ENCODE results near the gene PINLYP.

PINLYP gene

GRCh38 chr19:43607238-43608205 is 31.9 kb downstream of the PINLYP start:
- no peak for DNase-seq

- no peak for DNase-seq
These were observed 34.3 kb downstream of the PINLYP start for GRCh38 chr19:43609872-43610271.

GRCh38 chr19:43610493-43610892 is 34.9 kb downstream of the PINLYP start:
- no peak for DNase-seq

- DNase-seq = no peak
These were observed 36.2 kb downstream of the PINLYP start, which contains the start of gene SRRM5 for GRCh38 chr19:43611788-43612187. TSS of gene SRRM5 (plus strand) at chr19:43612088. CDS start at chr19:43612122, 34 bp downstream.

GRCh38 chr19:43612374-43612773 is 36.8 kb downstream of the PINLYP start:
- no peak for DNase-seq

- no peak for DNase-seq
These were observed 40.7 kb downstream of the PINLYP start for GRCh38 chr19:43616306-43616705.

GRCh38 chr19:43616954-43617353 is 41.4 kb downstream of the PINLYP start:
- no peak for DNase-seq

GRCh38 chr19:43618921-43619261 is 43.3 kb downstream of the PINLYP start:
- DNase-seq = peak; percentile 59 to 63

- peak; percentile 86 to 87 for DNase-seq
These were observed 43.9 kb downstream of the PINLYP start, which contains the start of gene ZNF428 for GRCh38 chr19:43619262-43620060. TSS of gene ZNF428 (minus strand) at chr19:43619629. CDS start at chr19:43614304, 5,325 bp downstream.

- DNase-seq = peak; percentile 89 to 90
These were observed 44.7 kb downstream of the PINLYP start for GRCh38 chr19:43620061-43621001.

- no peak for DNase-seq
These were observed 46.5 kb downstream of the PINLYP start for GRCh38 chr19:43622070-43622469.

- DNase-seq = no peak
These were observed 47.4 kb downstream of the PINLYP start for GRCh38 chr19:43622956-43623355.

GRCh38 chr19:43623889-43624670 is 48.5 kb downstream of the PINLYP start:
- peak in 1 of 2 donors; percentile 38 for DNase-seq

- peak; percentile 86 to 91 for DNase-seq
These were observed 49.3 kb downstream of the PINLYP start for GRCh38 chr19:43624933-43625332.

GRCh38 chr19:43625918-43626579 is 50.4 kb downstream of the PINLYP start:
- peak in 1 of 2 donors; percentile 41 for DNase-seq

GRCh38 chr19:43626838-43627237 is 51.2 kb downstream of the PINLYP start:
- no peak for DNase-seq

- no peak for DNase-seq
These were observed 53.2 kb downstream of the PINLYP start for GRCh38 chr19:43628646-43629326.

- DNase-seq = no peak
These were observed 55.9 kb downstream of the PINLYP start for GRCh38 chr19:43631491-43631890.

All from stimulated activated CD4-positive, alpha-beta T cell treated with anti-CD3 and anti-CD28 coated beads, Interleukin-2, amount 100 ng/mL, for 24 hours (primary cell).